ENCODE measurements around the gene NFKBIA. TPM values are rescaled to one million over a fixed set of nuclear protein-coding genes. Genes with fewer than 3 reads are reported as not detected.
A peak's percentile ranks its signal among the peaks of the same experiment; 100 is the strongest.

The NFKBIA gene
- total and polyA plus RNA-seq, 10 donors, result 107 to 482 (median 305) TPM

DNA sequence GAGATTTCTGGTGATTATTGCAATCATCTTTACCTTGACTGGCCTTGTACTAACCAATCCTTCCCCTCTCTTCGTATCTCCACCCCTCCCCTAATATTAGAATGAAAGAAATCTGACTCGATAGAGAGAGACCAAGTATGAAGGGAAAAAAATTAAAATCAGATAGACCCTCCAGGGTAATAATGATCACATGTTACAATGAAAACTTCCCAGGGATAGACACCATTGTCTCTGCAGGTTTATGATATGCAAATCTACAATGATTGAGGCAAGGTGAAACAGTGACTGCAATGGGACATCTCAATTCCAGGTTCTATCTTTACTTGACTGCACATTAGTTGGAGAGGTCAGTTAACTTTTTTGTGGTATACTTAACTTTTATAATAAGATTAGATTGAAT is 1.5 kb upstream of the NFKBIA start:
- intact Hi-C loops (cut with DNase I; ENCODE audit: low total_unique reads), result loop anchor here (5.0 to 10.0 kb wide), 3 partner anchors 71 to 174 kb away; no protein-coding TSS in a partner anchor
- no peak for DNase-seq
- WGBS, 5 donors, result 40 to 56% (median 46%) methylated on average over 2 of the region's 2 CpGs
- Histone ChIP-seq H3K4me3 (peak overlapping the region in 5 of 8 donors; percentile 73 to 99 (median 95)), H3K27me3 (replicated peaks in 1 of 7) (no peaks in the 10 kb centered on the region), H3K9me3 (no peaks in the 10 kb centered on the region), H3K27ac (peak overlapping the region in 7 of 8 donors; percentile 98 to 100 (median 99)), H3K36me3 (peaks cover 3 to 27% (median 26%) of the 10 kb centered on the region in 6 donors), H3K4me1 (peaks cover 31 to 62% (median 46%) of the 10 kb centered on the region in 6 donors)
- no peak for TF ChIP-seq POLR2A (IDR thresholded peaks at IDR 0.05)
- TF ChIP-seq CTCF (IDR thresholded peaks at IDR 0.05 in 8 of 11, conservative IDR thresholded peaks at IDR 0.05 in 3 of 11), result no peak
- no peak for TF ChIP-seq POLR2AphosphoS5 (IDR thresholded peaks at IDR 0.05)

DNA sequence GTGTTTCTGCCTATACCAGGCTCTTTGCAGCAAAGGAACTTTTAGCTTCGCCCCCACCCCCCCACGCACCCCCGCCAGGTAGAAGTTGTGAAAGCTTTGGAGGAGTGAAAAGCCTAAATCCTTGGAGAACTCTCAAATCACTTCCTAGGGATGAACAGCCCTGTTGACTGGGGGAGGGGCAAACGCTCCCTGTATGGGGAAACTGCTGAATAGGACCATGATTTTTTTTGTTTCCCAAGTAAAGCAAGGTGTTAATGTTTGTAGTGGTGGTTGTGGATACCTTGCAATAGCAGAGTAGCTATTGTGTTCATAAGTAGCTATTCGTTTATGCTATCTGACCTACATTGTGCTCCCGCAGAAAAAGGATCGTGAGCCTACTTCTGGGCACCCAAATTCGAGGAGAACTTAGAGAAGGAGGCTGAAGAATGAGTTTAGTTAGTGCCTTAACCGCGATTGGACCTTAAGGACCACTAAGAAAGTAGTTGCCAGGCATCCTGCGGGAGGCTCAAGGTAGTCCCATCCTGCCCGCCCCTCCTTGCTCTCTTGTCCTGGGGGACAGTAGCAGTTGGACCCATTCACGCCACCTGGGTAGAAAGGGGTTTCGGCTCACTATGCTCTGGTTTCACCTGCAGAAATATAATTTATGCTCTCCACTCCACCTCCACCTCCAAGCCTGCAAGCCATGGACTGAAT is 901 bp upstream of the NFKBIA start:
- H3K4me1 ChIP-seq, result peaks cover 38 to 68% (median 52%) of the 10 kb centered on the region in 6 donors
- DNase-seq, result no peak
- H3K4me3 ChIP-seq, result peak overlapping the region; percentile 73 to 99 (median 95)
- WGBS, 5 donors, result 35 to 41% (median 36%) methylated on average over 14 of the region's 14 CpGs
- peak overlapping the region; percentile 98 to 100 (median 99) for H3K27ac ChIP-seq
- H3K9me3 ChIP-seq, result no peaks in the 10 kb centered on the region
- intact Hi-C loops (cut with DNase I; ENCODE audit: low total_unique reads), result loop anchor here (5.0 to 10.0 kb wide), 3 partner anchors 71 to 173 kb away; no protein-coding TSS in a partner anchor
- H3K36me3 ChIP-seq, result peaks cover 3 to 33% (median 32%) of the 10 kb centered on the region in 6 donors
- no peaks in the 10 kb centered on the region for H3K27me3 ChIP-seq (replicated peaks in 1 of 7)
- TF ChIP-seq CTCF (IDR thresholded peaks at IDR 0.05 in 8 of 11, conservative IDR thresholded peaks at IDR 0.05 in 3 of 11) (no peak), POLR2A (IDR thresholded peaks at IDR 0.05) (no peak), POLR2AphosphoS5 (IDR thresholded peaks at IDR 0.05) (no peak)

GRCh38 chr14:35403603-35404448 is 723 bp downstream of the NFKBIA start:
- Histone ChIP-seq H3K27me3 (replicated peaks in 1 of 7) (no peaks in the 10 kb centered on the region), H3K4me3 (peak overlapping the region; percentile 73 to 99 (median 95)), H3K27ac (peak overlapping the region; percentile 98 to 100 (median 99)), H3K4me1 (peaks cover 51 to 76% (median 69%) of the 10 kb centered on the region in 6 donors), H3K9me3 (no peaks in the 10 kb centered on the region), H3K36me3 (peaks cover 3 to 49% (median 39%) of the 10 kb centered on the region in 6 donors)
- peak in 2 of 3 donors; percentile 49 to 53 for TF ChIP-seq POLR2A (IDR thresholded peaks at IDR 0.05)
- peak in 5 of 11 experiments; percentile 14 to 44 (median 31) for TF ChIP-seq CTCF (IDR thresholded peaks at IDR 0.05 in 8 of 11, conservative IDR thresholded peaks at IDR 0.05 in 3 of 11)
- peak; percentile 88 to 94 (median 90) for TF ChIP-seq POLR2AphosphoS5 (IDR thresholded peaks at IDR 0.05)
- intact Hi-C loops (cut with DNase I; ENCODE audit: low total_unique reads), result loop anchor here (10.0 kb wide), 1 partner anchor 69 kb away; no protein-coding TSS in a partner anchor
- peak; percentile 99 for DNase-seq
- 0 to 2% (median 1%) methylated on average over 43 to 81 of the region's 81 CpGs for WGBS, 5 donors

All from spleen (tissue), 11 donors.